Activated CD8-positive, alpha-beta memory T cell treated with anti-CD3 and anti-CD28 coated beads for 1 hour (primary cell): ENCODE data around the gene LRRN4CL.

Experiments used
- DNase-seq, 2 donors: peaks; one replicate each; pipeline ENCODE4 v3.0.0-alpha.2; 2020; ENCODE audit warnings: low read depth in 1 of 2; ENCODE audit errors: extremely low read depth in 1 of 2

Gene LRRN4CL

DNA sequence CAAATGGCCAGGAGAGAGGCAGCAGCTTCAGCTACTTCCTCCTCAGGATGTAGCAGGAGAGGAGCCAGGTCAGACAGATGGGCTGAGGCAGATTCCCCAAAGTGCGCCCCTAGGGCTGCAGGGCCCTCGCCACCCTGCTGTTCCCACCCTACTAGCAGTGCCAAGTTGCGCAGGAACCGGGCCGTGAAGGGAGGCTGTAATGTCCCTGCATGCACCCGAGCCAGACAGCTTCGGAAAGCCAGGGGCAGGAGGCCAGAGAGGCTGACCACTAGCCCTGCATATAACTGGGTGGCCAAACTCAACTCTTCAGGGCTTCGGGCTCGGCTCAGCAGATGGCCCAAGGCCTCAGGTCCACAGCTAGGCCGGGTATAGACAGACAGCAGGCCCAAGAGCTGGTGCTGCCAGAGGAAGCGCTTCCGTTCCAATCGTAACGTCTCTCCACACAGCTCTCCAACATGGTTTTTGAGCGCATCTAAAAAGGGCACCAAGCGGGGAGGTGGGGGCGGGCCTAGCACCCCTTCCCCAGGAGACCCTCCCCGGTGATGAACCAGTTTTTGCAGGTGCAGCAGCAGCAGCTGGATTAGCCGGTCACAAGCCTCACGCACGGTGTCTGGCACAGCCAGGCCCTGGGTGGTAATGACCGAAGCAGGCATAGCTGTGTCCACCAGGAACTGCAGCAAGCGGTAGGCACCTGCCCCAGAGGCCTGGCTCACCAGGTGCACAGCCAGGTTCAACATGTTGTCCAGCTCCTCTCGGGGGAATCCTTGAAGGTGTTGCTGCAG, 41.0 kb downstream of the LRRN4CL start:
- DNase-seq, result no peak

DNA sequence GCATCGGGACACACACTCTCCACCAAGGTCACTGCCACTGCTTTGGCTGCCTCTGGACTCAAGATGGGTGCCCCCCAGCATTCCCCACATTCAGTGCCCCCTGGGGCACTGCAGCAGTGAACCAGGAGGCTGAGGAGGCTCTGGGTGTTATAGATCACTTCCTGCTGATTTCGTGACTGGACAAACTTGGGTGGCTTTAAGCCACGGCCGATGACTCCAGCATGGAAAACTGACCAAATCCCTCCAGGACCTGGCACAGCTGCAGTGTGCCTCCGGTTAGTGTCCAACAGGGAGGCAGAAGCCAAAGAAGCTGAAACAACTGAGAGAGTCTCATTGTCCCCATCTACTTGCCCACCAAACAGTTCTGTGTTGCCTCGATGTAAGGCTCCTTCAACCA, 41.7 kb downstream of the LRRN4CL start:
- DNase-seq, result no peak

DNA sequence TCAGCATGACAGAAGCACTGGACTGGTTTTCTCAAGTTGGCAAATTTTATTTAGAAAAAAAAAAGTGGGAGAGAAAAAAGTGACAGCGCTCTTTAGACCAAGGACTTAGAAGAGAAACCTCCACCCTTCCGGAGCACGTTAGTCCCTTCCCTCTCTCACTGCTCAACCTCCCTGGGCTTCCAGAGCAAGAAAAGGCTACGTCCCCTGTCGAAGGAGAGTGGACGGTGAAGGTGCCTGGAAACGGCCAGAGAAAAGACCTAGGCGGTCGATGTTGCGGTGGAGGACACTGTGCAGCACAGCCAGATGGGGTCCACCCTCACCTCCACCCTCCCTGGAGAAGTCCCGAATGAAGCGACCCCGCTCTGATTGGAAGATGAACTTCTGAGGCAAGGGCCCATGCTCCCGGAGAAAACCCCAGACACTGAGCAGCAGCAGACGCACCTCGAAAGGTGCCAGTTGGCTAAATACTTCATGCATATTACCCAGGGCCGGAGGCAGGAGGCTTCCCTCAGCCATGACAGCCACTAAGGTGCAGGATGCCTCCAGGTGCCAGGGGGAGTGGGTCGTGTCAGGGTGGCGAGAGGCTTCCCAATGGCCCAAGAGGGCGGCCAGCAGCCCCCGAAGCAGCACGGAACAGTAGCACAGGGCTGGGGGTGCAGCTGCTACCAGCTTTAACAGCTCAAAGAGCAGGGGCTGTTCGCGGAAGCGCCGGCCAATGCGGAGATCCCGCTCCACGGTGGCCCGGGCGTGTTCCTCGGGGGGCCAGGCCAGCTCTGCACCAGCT, 42.3 kb downstream of the LRRN4CL start:
- no peak for DNase-seq

DNA sequence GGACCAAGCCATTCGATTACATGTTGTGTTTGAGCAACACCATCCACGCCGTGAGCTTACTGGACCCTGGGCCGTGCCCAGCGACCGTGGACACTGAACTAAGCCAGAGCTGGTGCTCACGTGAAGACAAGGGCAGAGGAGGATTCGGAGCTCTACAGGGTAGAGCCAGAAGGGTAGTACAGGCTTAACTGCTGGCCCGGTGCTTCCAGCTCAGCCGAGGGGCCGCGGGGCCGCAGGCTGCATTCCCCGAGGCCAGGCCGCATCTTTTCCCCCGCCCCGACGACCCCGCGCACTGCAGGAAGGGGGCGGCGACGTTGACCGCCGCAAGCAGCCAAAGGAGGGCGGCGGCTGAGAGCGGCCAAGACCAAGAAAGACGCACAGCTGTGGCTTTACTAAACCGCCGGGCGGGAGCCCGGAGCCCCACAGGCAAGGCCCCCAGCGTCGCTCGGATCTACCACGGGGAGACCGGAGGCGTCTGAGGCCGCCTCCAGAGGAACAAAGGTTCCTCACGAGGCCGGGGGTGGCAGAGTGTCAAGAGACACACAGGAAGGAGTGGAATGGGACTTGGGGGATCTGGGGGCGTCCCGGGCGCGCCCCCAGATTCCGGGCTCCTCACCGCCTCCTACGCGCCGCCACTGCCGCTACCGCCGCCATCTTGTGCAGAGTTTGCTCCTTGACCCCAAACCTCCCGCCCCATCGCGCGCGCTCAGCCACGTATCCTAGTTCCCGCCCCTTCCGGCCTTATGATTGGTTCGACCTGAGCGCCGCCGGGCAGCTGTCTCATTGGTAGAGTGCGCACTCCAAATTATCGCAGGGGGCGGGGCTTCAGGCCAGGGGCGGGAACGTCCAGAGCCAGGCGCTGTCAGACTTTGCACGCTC, 43.1 kb downstream of the LRRN4CL start, which contains the start of gene GANAB:
Gene GANAB, minus strand, starts transcription at position 668 of the 879 bp plus-strand sequence. Its CDS starts 14 bp downstream, at position 654.
- peak; percentile 98 for DNase-seq

DNA sequence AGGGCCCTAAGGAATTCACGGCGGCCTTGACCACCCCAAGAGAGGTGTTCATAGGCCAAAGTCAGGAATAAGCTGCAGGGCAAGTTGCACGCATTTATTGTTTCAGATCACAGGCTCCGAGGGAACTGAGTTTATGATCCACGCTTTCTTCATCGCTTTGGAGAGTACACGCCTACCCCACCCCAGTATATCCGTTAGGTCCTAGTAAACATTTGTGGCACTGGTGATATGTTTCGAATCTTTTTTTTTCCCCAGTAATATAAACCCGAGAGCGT, 43.7 kb downstream of the LRRN4CL start:
- DNase-seq, result no peak

DNA sequence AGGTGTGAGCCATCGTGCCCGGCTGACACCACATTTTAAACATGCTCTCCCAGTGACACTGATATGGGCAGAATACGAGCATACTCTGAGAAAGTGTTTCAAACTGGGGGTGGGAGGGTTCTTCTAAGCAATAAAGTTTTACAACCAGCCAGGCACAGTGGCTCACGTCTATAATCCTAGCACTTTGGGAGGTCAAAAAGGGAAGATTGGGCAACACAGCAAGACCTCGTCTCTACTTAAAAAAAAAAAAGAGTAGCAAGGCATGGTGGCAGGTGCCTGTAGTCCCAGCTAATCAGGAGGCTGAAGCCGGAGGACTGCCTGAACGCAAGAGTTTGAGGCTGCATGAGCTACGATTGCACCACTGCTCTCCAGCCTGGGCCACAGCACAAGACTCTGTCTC, 45.1 kb downstream of the LRRN4CL start:
- DNase-seq, result no peak
